Body of pancreas (tissue), 4 donors: Measurements from ENCODE around the gene RCAN3.

Experiments used
- POLR2A ChIP-seq, 3 donors: fragments of 450-650 bp; IDR thresholded peaks; one replicate each; pipeline ENCODE4 v1.6.1; 2016; ENCODE audit warnings: antibody characterized with exemption in 3 of 3, mild to moderate bottlenecking in 2 of 3
- TF ChIP-seq, protein P1 (sequence below), 7 experiments: fragments of 450-650 bp in 4 of 7; fragments of 200-600 bp in 3 of 7; sonication (generic) in 3 of 7; IDR thresholded peaks; one replicate each; pipeline ENCODE4 v1.5.1; 2016 to 2019; ENCODE audit warnings: antibody characterized with exemption in 7 of 7

DNA sequence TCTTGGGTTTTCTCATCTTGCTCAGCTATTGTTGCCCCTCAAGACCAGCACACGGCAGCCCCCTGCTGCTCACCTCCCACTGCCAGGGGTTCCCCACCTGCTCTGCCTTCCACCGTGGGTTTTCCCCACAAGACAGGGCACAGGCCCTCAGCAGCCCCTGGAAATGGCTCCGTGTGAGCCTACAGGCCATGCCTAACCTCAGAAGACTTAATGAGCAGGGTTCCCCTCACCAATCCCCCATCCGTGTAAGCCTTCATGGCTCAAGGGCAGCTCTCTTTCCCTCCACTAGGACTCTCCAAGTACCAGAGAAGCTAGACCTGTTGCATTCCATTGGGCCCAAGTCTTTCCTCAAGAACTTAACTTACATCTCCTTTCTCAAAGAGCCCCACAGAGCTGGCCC lies 18.4 kb upstream of the RCAN3 start:
- TF ChIP-seq, protein P1, sequence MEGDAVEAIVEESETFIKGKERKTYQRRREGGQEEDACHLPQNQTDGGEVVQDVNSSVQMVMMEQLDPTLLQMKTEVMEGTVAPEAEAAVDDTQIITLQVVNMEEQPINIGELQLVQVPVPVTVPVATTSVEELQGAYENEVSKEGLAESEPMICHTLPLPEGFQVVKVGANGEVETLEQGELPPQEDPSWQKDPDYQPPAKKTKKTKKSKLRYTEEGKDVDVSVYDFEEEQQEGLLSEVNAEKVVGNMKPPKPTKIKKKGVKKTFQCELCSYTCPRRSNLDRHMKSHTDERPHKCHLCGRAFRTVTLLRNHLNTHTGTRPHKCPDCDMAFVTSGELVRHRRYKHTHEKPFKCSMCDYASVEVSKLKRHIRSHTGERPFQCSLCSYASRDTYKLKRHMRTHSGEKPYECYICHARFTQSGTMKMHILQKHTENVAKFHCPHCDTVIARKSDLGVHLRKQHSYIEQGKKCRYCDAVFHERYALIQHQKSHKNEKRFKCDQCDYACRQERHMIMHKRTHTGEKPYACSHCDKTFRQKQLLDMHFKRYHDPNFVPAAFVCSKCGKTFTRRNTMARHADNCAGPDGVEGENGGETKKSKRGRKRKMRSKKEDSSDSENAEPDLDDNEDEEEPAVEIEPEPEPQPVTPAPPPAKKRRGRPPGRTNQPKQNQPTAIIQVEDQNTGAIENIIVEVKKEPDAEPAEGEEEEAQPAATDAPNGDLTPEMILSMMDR (IDR thresholded peaks at IDR 0.05), result no peak
- no peak for TF ChIP-seq POLR2A (IDR thresholded peaks at IDR 0.05)
